GM12878 (cell line): ENCODE data around the gene PLEKHN1. TPM values are rescaled to one million over a fixed set of nuclear protein-coding genes. Genes with fewer than 3 reads are reported as not detected.

Experiments
- ATAC-seq: fragments of 200-7000 bp; cut with Tn5 transposase; 3 replicates; pipeline ENCODE4 v1.9.1; 2020; ENCODE audit warnings: mild to moderate bottlenecking, moderate library complexity
- BruUV-seq: library from RNA; stranded (reverse); fragments of 400-500 nt; replicated peaks from 2 replicates; lab custom pipeline; 2021; lab: Mats Ljungman, UMichigan
- CTCF ChIA-PET: fragments of 300-600 bp; sonication (Branson Sonifier 250); formaldehyde crosslinking; extraction: SDS; loops from one replicate; lab custom pipeline; 2021; ENCODE audit warnings: inconsistent platforms; lab: Yijun Ruan, JAX
- POLR2A ChIA-PET: fragments of 350-600 bp; formaldehyde crosslinking; extraction: SDS; loops from one replicate; lab custom pipeline; 2021; ENCODE audit warnings: inconsistent platforms; lab: Charles Lee
- RAD21 ChIA-PET: fragments of 300-600 bp; sonication (Branson Sonifier 250); formaldehyde crosslinking; loops from one replicate; lab custom pipeline; 2023; ENCODE audit warnings: antibody characterized with exemption; ENCODE audit not compliant: unreplicated experiment; lab: Charles Lee
- SMC1A ChIA-PET: fragments of 300-600 bp; sonication (Branson Sonifier 250); formaldehyde crosslinking; loops from one replicate; lab custom pipeline; 2023; ENCODE audit not compliant: unreplicated experiment, uncharacterized antibody; lab: Charles Lee
- DNase-seq: peaks from one replicate; pipeline ENCODE4 v3.0.0-alpha.2; 2011; ENCODE audit warnings: low read depth, low spot score
- FAIRE-seq: peaks from 3 replicates; lab custom pipeline; 2011; peaks lifted over from hg19 to GRCh38; lab: Jason Lieb, UNC
- H2AFZ ChIP-seq: 2 replicates; pipeline ENCODE4 v1.6.0; 2011; ENCODE audit warnings: low read depth, low read length, control low read depth; ENCODE audit not compliant: control insufficient read depth
- H3K27ac ChIP-seq: 2 replicates; pipeline ENCODE4 v1.5.1; 2011; ENCODE audit warnings: control low read depth; ENCODE audit not compliant: control insufficient read depth, insufficient read depth
- H3K27me3 ChIP-seq, 2 experiments: replicated peaks in 1 of 2; 2 replicates each; pipeline versions ENCODE4 v1.6.0 to v1.6.1; 2011; ENCODE audit warnings: low read length in 1 of 2; ENCODE audit not compliant: control insufficient read depth in 2 of 2, insufficient read depth in 2 of 2
- H3K36me3 ChIP-seq, 2 experiments: 2 replicates each; pipeline ENCODE4 v1.5.1; 2011; ENCODE audit warnings: low read length in 1 of 2; ENCODE audit not compliant: control insufficient read depth in 2 of 2, insufficient read depth in 2 of 2
- H3K4me1 ChIP-seq: 2 replicates; pipeline ENCODE4 v1.6.1; 2011; ENCODE audit warnings: mild to moderate bottlenecking, low read length, moderate library complexity, mixed read lengths; ENCODE audit not compliant: control insufficient read depth, insufficient read depth
- H3K4me2 ChIP-seq: 2 replicates; pipeline ENCODE4 v1.6.0; 2011; ENCODE audit warnings: control low read depth; ENCODE audit not compliant: control insufficient read depth, insufficient read depth
- H3K4me3 ChIP-seq: fragments of 200-600 bp; sonication (generic); 2 replicates; pipeline ENCODE4 v1.5.1; 2016
- H3K79me2 ChIP-seq: 2 replicates; pipeline ENCODE4 v1.6.0; 2011; ENCODE audit warnings: low read length; ENCODE audit not compliant: control insufficient read depth, insufficient read depth
- H3K9ac ChIP-seq: 2 replicates; pipeline ENCODE4 v1.8.0; 2011; ENCODE audit warnings: low read length, control low read depth, mixed read lengths; ENCODE audit not compliant: control insufficient read depth, insufficient read depth
- H3K9me3 ChIP-seq: replicated peaks from 3 replicates; pipeline ENCODE4 v1.5.1; 2011; ENCODE audit warnings: mild to moderate bottlenecking, low read length; ENCODE audit not compliant: control insufficient read depth, insufficient read depth
- H4K20me1 ChIP-seq: 2 replicates; pipeline ENCODE4 v1.6.0; 2011; ENCODE audit not compliant: control insufficient read depth, insufficient read depth
- CBX3 ChIP-seq: fragments of 200-600 bp; sonication (generic); IDR thresholded peaks from 2 replicates; pipeline ENCODE4 v1.6.1; 2016; ENCODE audit warnings: low read depth, borderline replicate concordance
- GABPA ChIP-seq: IDR thresholded peaks from 2 replicates; pipeline ENCODE4 v1.6.1; 2014; ENCODE audit warnings: antibody characterized with exemption, low read depth, mild to moderate bottlenecking, inconsistent platforms
- GATAD2B ChIP-seq: fragments of 450-650 bp; conservative IDR thresholded peaks from 2 replicates; pipeline ENCODE4 v1.6.1; 2017; ENCODE audit warnings: low read depth, mild to moderate bottlenecking, moderate library complexity
- HCFC1 ChIP-seq: fragments of 150-350 bp; IDR thresholded peaks from 2 replicates; pipeline ENCODE4 v1.6.1; 2014; ENCODE audit warnings: low read length
- HDGF ChIP-seq: fragments of 450-650 bp; IDR thresholded peaks from 2 replicates; pipeline ENCODE4 v1.6.1; 2016; ENCODE audit warnings: antibody characterized with exemption
- POLR2A ChIP-seq: IDR thresholded peaks from 2 replicates; pipeline ENCODE4 v1.6.1; 2011; ENCODE audit warnings: low read depth, mild to moderate bottlenecking, low read length
- SIX5 ChIP-seq: IDR thresholded peaks from 2 replicates; pipeline ENCODE4 v1.6.1; 2011; ENCODE audit warnings: mild to moderate bottlenecking, low read depth, low read length, moderate library complexity; ENCODE audit not compliant: severe bottlenecking
- SPI1 ChIP-seq: IDR thresholded peaks from 2 replicates; pipeline ENCODE4 v1.6.1; 2011; ENCODE audit warnings: low read depth, mild to moderate bottlenecking, low read length, moderate library complexity, borderline replicate concordance; ENCODE audit not compliant: insufficient read depth
- SUPT20H ChIP-seq: IDR thresholded peaks from 2 replicates; pipeline ENCODE4 v1.6.1; 2011; ENCODE audit warnings: low read depth, mild to moderate bottlenecking, low read length, moderate library complexity, borderline replicate concordance; ENCODE audit not compliant: control insufficient read depth
- WGBS: methylation state at CpG from one replicate; pipeline ENCODE4 v1.1.6; 2016; ENCODE audit warnings: low lambda C conversion rate; ENCODE audit not compliant: insufficient replicate concordance, insufficient coverage; ENCODE audit errors: missing lambda C conversion rate; 5-methylcytosine and 5-hydroxymethylcytosine counted together
- in situ Hi-C: fragments of 300-500 bp; cut with MboI; formaldehyde crosslinking; loops from 9 replicates; pipeline ENCODE4 v1.14.3; 2018; ENCODE audit warnings: mixed read lengths
- intact Hi-C: fragments of 100-400 bp; cut with micrococcal nuclease; formaldehyde crosslinking; loops from one replicate; pipeline ENCODE4 v1.14.2; 2022; ENCODE audit not compliant: unreplicated experiment
- polyA plus RNA-seq, 11 experiments: library from polyadenylated mRNA; depleted of rRNA in 4 of 11; unstranded in 6 of 11; stranded (reverse) in 5 of 11; fragments of >200 nt; fragmentation: Nextera tagmentation in 4 of 11; fragmentation: Illumina TruSeq in 1 of 11; extraction: Ambion mirVana in 4 of 11; extraction: Trizol in 1 of 11; gene quantifications; 1 replicate in 1 of 11; 2 replicates in 10 of 11; pipeline versions ENCODE4 v1.2.1 to v1.2.3, GENCODE V29; 2011 to 2016; ENCODE audit warnings: inconsistent platforms in 2 of 11, missing spikeins in 2 of 11, low read depth in 1 of 11
- total RNA-seq, 4 experiments: library from RNA; depleted of rRNA in 3 of 4; stranded (reverse); fragments of >200 nt in 3 of 4; fragmentation: Illumina TruSeq in 1 of 4; extraction: Trizol in 1 of 4; gene quantifications; 2 replicates each; pipeline versions ENCODE4 v1.2.1 to v1.2.3, GENCODE V29; 2013 to 2021
- TF ChIP-seq, protein P1 (sequence below): IDR thresholded peaks from 2 replicates; pipeline ENCODE4 v1.6.1; 2011; ENCODE audit warnings: borderline replicate concordance, low read depth, mild to moderate bottlenecking, moderate library complexity, low read length; ENCODE audit not compliant: insufficient read depth, poor library complexity, severe bottlenecking
- TF ChIP-seq, protein P2 (sequence below), 3 experiments: IDR thresholded peaks in 2 of 3; conservative IDR thresholded peaks in 1 of 3; 2 replicates each; pipeline ENCODE4 v1.5.1; 2011; ENCODE audit warnings: low read depth in 3 of 3, low read length in 3 of 3, mild to moderate bottlenecking in 3 of 3, control low read depth in 2 of 3, moderate library complexity in 2 of 3, inconsistent platforms in 1 of 3, mixed read lengths in 1 of 3; ENCODE audit not compliant: control insufficient read depth in 2 of 3, insufficient read depth in 1 of 3; ENCODE audit errors: extremely low read depth in 1 of 3
- TF ChIP-seq, protein P3 (sequence below): fragments of 450-650 bp; formaldehyde crosslinking; IDR thresholded peaks from 2 replicates; pipeline ENCODE4 v1.4.0; 2022; ENCODE audit warnings: mild to moderate bottlenecking, moderate library complexity
- TF ChIP-seq, protein P4 (sequence below): fragments of 450-650 bp; IDR thresholded peaks from 2 replicates; pipeline ENCODE4 v1.6.1; 2014; ENCODE audit warnings: mild to moderate bottlenecking
- TF ChIP-seq, protein P5 (sequence below): fragments of 450-650 bp; IDR thresholded peaks from 2 replicates; pipeline ENCODE4 v1.6.1; 2016; ENCODE audit warnings: mild to moderate bottlenecking

PLEKHN1 gene
- total and polyA plus RNA-seq, 10 of the 15 experiments (the other 5 are each of a cell fraction or from before 2014, with no cell fraction given), result 0.04 to 0.26 (median 0.18) TPM; not detected in 6

DNA sequence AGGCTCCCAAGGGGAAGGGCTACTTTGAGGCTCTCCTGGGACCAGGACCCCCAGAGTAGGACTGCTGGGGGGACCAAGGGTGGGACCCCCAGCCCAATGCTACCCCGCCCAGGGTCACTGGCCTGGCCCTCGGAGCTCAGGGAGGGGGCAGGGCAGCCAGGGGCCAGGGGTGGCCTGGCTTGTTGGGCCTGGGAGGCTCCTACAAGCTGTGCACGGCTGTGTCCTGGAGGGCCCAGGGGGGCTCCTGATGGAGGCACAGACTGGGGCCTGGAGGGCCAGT, 31.4 kb downstream of the PLEKHN1 start:
- intact Hi-C loops (no loop called here), in situ Hi-C loops (no loop called here)
- Histone ChIP-seq H3K4me2 (no peak overlapping the region), H3K36me3 (no peaks in the 10 kb centered on the region), H3K4me1 (peaks cover 22% of the 10 kb centered on the region), H3K27me3 (peaks cover 0 to 17% of the 10 kb centered on the region in 2 experiments; a peak in 2 of 4 replicates), H3K9me3 (peaks cover 3% of the 10 kb centered on the region; the same call in 2 of the 3 replicates), H3K79me2 (no peaks in the 10 kb centered on the region), H3K4me3 (no peak overlapping the region), H3K9ac (no peak overlapping the region), H3K27ac (no peak overlapping the region), H4K20me1 (no peaks in the 10 kb centered on the region), H2AFZ (no peak overlapping the region)
- BruUV-seq, result no TSS peak
- FAIRE-seq, result no peak
- no peak for DNase-seq
- ChIA-PET CTCF (no interaction called here), POLR2A (no interaction called here), SMC1A (interaction anchor here (0.7 to 1.3 kb wide), 3 partner anchors 13 to 16 kb away, joined by 3 read pairs; partner anchors contain the start of gene ISG15), RAD21 (no interaction called here)
- ATAC-seq, result no peak
- WGBS, result 56% methylated on average over 2 of the region's 3 CpGs
- no peak for TF ChIP-seq SPI1
- no peak for TF ChIP-seq SIX5
- TF ChIP-seq, protein P1, sequence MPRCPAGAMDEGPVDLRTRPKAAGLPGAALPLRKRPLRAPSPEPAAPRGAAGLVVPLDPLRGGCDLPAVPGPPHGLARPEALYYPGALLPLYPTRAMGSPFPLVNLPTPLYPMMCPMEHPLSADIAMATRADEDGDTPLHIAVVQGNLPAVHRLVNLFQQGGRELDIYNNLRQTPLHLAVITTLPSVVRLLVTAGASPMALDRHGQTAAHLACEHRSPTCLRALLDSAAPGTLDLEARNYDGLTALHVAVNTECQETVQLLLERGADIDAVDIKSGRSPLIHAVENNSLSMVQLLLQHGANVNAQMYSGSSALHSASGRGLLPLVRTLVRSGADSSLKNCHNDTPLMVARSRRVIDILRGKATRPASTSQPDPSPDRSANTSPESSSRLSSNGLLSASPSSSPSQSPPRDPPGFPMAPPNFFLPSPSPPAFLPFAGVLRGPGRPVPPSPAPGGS, result no peak
- no peak for TF ChIP-seq HDGF
- no peak for TF ChIP-seq GATAD2B
- TF ChIP-seq, protein P2, sequence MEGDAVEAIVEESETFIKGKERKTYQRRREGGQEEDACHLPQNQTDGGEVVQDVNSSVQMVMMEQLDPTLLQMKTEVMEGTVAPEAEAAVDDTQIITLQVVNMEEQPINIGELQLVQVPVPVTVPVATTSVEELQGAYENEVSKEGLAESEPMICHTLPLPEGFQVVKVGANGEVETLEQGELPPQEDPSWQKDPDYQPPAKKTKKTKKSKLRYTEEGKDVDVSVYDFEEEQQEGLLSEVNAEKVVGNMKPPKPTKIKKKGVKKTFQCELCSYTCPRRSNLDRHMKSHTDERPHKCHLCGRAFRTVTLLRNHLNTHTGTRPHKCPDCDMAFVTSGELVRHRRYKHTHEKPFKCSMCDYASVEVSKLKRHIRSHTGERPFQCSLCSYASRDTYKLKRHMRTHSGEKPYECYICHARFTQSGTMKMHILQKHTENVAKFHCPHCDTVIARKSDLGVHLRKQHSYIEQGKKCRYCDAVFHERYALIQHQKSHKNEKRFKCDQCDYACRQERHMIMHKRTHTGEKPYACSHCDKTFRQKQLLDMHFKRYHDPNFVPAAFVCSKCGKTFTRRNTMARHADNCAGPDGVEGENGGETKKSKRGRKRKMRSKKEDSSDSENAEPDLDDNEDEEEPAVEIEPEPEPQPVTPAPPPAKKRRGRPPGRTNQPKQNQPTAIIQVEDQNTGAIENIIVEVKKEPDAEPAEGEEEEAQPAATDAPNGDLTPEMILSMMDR (IDR thresholded peaks at IDR 0.05 in 2 of 3, conservative IDR thresholded peaks at IDR 0.05 in 1 of 3; ENCODE audit: control insufficient read depth in 2 of 3, extremely low read depth in 1 of 3, insufficient read depth in 1 of 3, low read depth in 3 of 3, low read length in 3 of 3), result no peak
- TF ChIP-seq, protein P3, sequence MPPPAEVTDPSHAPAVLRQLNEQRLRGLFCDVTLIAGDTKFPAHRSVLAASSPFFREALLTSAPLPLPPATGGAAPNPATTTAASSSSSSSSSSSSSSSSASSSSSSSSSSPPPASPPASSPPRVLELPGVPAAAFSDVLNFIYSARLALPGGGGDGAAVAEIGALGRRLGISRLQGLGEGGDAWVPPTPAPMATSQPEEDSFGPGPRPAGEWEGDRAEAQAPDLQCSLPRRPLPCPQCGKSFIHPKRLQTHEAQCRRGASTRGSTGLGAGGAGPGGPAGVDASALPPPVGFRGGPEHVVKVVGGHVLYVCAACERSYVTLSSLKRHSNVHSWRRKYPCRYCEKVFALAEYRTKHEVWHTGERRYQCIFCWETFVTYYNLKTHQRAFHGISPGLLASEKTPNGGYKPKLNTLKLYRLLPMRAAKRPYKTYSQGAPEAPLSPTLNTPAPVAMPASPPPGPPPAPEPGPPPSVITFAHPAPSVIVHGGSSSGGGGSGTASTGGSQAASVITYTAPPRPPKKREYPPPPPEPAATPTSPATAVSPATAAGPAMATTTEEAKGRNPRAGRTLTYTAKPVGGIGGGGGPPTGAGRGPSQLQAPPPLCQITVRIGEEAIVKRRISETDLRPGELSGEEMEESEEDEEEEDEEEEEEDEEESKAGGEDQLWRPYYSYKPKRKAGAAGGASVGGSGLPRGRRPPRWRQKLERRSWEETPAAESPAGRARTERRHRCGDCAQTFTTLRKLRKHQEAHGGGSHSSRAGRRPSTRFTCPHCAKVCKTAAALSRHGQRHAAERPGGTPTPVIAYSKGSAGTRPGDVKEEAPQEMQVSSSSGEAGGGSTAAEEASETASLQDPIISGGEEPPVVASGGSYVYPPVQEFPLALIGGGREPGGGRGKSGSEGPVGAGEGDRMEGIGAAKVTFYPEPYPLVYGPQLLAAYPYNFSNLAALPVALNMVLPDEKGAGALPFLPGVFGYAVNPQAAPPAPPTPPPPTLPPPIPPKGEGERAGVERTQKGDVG (CRISPR knock-in tag), result no peak
- no peak for TF ChIP-seq POLR2A
- TF ChIP-seq HCFC1, result no peak
- no peak for TF ChIP-seq GABPA
- TF ChIP-seq SUPT20H, result no peak
- no peak for TF ChIP-seq CBX3
- TF ChIP-seq, protein P4, sequence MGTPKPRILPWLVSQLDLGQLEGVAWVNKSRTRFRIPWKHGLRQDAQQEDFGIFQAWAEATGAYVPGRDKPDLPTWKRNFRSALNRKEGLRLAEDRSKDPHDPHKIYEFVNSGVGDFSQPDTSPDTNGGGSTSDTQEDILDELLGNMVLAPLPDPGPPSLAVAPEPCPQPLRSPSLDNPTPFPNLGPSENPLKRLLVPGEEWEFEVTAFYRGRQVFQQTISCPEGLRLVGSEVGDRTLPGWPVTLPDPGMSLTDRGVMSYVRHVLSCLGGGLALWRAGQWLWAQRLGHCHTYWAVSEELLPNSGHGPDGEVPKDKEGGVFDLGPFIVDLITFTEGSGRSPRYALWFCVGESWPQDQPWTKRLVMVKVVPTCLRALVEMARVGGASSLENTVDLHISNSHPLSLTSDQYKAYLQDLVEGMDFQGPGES, result no peak
- TF ChIP-seq, protein P5, sequence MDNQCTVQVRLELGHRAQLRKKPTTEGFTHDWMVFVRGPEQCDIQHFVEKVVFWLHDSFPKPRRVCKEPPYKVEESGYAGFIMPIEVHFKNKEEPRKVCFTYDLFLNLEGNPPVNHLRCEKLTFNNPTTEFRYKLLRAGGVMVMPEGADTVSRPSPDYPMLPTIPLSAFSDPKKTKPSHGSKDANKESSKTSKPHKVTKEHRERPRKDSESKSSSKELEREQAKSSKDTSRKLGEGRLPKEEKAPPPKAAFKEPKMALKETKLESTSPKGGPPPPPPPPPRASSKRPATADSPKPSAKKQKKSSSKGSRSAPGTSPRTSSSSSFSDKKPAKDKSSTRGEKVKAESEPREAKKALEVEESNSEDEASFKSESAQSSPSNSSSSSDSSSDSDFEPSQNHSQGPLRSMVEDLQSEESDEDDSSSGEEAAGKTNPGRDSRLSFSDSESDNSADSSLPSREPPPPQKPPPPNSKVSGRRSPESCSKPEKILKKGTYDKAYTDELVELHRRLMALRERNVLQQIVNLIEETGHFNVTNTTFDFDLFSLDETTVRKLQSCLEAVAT, result no peak
